ENCODE measurements around the gene LRP4.

Gene LRP4

DNA sequence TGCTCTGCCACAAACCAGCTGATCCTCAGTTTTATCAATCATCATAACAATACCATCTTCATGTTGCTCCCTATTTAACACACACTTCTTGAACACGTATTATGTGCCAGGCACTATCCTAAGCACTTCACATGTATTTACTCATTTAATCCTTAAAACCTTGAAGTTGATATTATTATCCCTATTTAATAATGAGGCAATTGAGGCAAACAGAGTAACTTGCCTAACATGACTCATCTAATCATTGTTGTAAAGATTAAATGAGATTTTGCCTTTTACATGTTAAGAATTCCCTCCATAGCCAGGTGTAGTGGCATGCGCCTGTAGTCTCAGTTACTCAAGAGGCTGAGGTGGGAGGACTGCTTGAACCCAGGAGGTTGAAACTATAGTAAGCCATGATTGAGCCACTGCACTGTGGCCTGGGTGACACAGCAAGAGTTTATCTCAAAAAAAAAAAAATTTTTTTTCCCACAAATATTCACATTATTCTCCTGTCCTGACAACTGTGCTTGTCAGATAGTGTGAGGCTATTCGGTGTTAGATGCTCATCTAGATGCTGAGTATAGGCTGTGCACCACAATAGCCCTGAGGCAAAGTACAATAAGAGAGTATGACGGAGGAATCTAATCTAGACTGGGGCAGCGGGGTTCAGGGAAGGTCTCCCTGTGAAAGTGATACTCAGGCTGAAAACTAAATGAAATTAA is 85.7 kb downstream of the LRP4 start:
- no peaks in the 10 kb centered on the region for H3K27me3 Mint-ChIP-seq
- peaks cover 17% of the 10 kb centered on the region for H3K4me1 Mint-ChIP-seq
- no peaks in the 10 kb centered on the region for H3K36me3 Mint-ChIP-seq
- ATAC-seq: no peak
- no peak overlapping the region for H3K4me3 Mint-ChIP-seq
- H3K27ac Mint-ChIP-seq: no peak overlapping the region
- H3K9me3 Mint-ChIP-seq: no peaks in the 10 kb centered on the region

DNA sequence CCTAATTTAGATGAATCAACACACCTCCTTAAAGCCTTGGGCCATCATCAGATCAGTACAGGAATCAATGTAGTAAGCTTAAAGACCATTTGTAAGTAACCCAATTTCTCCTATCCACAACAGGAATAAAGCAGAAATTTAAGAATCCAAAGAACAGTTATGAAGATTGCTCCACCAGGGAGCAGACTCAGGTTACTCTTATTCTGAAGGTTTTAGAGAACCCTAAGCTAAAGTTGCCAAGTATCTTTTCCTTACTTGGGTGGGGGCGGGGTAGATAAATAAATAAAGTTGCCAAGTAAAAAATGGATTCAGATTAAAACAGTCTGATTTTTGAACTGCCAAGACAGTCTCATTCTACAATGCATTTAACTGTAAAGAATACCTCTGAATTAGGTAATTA is 90.4 kb downstream of the LRP4 start:
- Mint-ChIP-seq H3K36me3 (no peaks in the 10 kb centered on the region), H3K27ac (no peak overlapping the region), H3K4me1 (peaks cover 33% of the 10 kb centered on the region), H3K4me3 (no peak overlapping the region), H3K9me3 (no peaks in the 10 kb centered on the region), H3K27me3 (no peaks in the 10 kb centered on the region)
- ATAC-seq: no peak

DNA sequence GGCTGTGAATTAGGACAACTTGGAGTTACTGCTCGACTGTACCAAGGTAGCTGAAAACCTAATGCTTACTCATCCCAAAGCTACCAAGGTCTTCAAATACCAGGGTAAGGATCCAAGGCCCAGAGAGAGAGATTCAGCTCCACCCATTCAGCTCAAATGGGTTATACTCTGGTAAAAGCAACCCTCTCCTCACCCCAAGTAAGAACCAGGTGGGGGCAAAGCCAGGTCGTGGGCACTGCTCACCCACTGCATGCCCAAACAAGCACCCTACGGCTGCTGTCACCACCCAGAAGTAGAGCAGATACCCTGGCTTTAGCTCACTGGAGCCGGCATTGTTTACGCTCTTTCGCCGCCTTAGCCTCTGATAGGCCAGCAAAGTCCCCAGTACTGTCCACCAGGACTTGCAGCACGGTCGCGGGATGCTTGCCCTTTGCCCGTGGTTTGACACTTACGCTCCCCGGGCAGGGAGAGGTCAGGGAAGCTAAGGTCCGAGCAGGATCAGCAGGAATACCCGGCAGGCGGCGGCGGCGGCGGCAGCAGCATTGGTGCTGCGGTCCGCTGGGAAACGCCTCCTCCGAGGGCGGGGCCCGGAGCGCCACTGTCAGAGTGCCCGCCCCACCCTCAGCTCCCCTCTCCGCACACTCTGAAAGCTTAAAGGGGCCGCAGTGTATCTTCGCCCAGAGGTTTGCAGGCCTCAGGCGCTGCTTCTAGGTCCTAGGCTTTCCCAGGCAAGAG is 91.9 kb downstream of the LRP4 start:
- peak; percentile 99 for ATAC-seq
- Mint-ChIP-seq H3K27me3 (no peaks in the 10 kb centered on the region), H3K9me3 (no peaks in the 10 kb centered on the region), H3K36me3 (no peaks in the 10 kb centered on the region), H3K4me3 (peak overlapping the region; percentile 78), H3K4me1 (peaks cover 29% of the 10 kb centered on the region), H3K27ac (no peak overlapping the region)

DNA sequence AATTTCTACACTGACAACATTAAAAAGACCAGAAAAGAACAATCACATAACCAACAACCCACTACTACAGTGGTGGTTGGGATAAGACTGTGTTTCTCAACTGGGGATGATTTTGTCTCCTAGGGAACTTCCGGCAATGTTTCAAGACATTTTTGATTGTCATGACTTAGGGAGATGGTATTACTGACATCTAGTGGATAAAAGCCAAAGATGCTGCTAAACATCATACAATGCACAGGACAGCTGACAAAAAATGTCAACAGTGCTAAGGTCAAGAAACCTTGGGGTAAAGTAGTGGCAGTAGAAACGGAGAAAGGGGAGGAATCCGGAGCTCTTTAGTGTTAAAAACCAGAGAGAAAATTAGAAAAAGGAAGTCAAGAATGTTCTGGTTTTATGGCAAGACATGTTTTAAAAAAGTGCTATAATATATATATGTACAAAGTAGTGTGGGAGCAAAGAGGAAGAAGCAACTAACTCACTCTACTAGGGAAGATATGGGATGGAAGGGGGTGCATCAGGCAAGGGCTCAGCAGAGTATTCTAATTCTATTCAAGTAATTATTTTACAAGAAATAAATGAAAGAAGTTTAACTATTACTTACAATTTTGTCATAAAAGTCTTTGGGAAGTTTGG is 109.4 kb downstream of the LRP4 start:
- H3K4me3 Mint-ChIP-seq: no peak overlapping the region
- no peaks in the 10 kb centered on the region for H3K4me1 Mint-ChIP-seq
- H3K27me3 Mint-ChIP-seq: no peaks in the 10 kb centered on the region
- no peak for ATAC-seq
- no peaks in the 10 kb centered on the region for H3K9me3 Mint-ChIP-seq
- peaks cover 37% of the 10 kb centered on the region for H3K36me3 Mint-ChIP-seq
- H3K27ac Mint-ChIP-seq: no peak overlapping the region

All from stimulated activated memory B cell treated with anti-CD40 and anti-IgM and Interleukin-4, amounts not matched to agents 10 μg/mL and 1 μg/mL and 100 μg/mL, for 72 hours (primary cell).